Fibroblast of skin of scalp (primary cell): ENCODE data around the gene HS6ST1. TPM values are rescaled to one million over a fixed set of nuclear protein-coding genes. Genes with fewer than 3 reads are reported as not detected.

ENCODE experiments used
- DNase-seq: peaks from one replicate; pipeline ENCODE4 v3.0.0-alpha.2; 2013
- polyA plus RNA-seq, 2 experiments: library from polyadenylated mRNA; unstranded; fragments of 120-200 nt; gene quantifications; one replicate each; pipeline ENCODE4 v1.2.1, GENCODE V29; 2013; ENCODE audit not compliant: insufficient read length in 2 of 2

Gene HS6ST1
- polyA plus RNA-seq (2013, experiment 1 of 2; ENCODE audit: insufficient read length): 167 TPM
- 149 TPM for polyA plus RNA-seq (2013, experiment 2 of 2; ENCODE audit: insufficient read length)

GRCh38 chr2:128318776-128319464 lies at the start of gene HS6ST1:
TSS of gene HS6ST1 (minus strand) at chr2:128318868. CDS start at chr2:128318563, 305 bp downstream.
- DNase-seq: peak; percentile 89

- DNase-seq: no peak
These were observed 49.1 kb upstream of the HS6ST1 start for GRCh38 chr2:128367601-128368359.

GRCh38 chr2:128366713-128367511 lies 48.2 kb upstream of the HS6ST1 start:
- DNase-seq: no peak

- no peak for DNase-seq
These were observed 46.7 kb upstream of the HS6ST1 start for GRCh38 chr2:128365217-128365905.

GRCh38 chr2:128364441-128364911 lies 45.8 kb upstream of the HS6ST1 start:
- DNase-seq: no peak

- peak; percentile 33 for DNase-seq
These were observed 45.3 kb upstream of the HS6ST1 start for GRCh38 chr2:128363934-128364361.

GRCh38 chr2:128362889-128363228 lies 44.2 kb upstream of the HS6ST1 start:
- DNase-seq: peak; percentile 99

GRCh38 chr2:128362176-128362888 lies 43.7 kb upstream of the HS6ST1 start:
- DNase-seq: peak; percentile 45

- no peak for DNase-seq
These were observed 42.9 kb upstream of the HS6ST1 start for GRCh38 chr2:128361376-128362131.

GRCh38 chr2:128360711-128361110 lies 42.0 kb upstream of the HS6ST1 start:
- no peak for DNase-seq

- DNase-seq: no peak
These were observed 41.2 kb upstream of the HS6ST1 start for GRCh38 chr2:128359841-128360240.

GRCh38 chr2:128358941-128359731 lies 40.5 kb upstream of the HS6ST1 start:
- DNase-seq: no peak

GRCh38 chr2:128357506-128358370 lies 39.1 kb upstream of the HS6ST1 start:
- DNase-seq: no peak

- no peak for DNase-seq
These were observed 37.5 kb upstream of the HS6ST1 start for GRCh38 chr2:128356127-128356526.

- DNase-seq: peak; percentile 89
These were observed 36.2 kb upstream of the HS6ST1 start for GRCh38 chr2:128354726-128355470.

- DNase-seq: no peak
These were observed 35.5 kb upstream of the HS6ST1 start for GRCh38 chr2:128354161-128354560.

GRCh38 chr2:128350736-128351135 lies 32.1 kb upstream of the HS6ST1 start:
- no peak for DNase-seq

- no peak for DNase-seq
These were observed 30.0 kb upstream of the HS6ST1 start for GRCh38 chr2:128348701-128349100.
